ENCODE results near the gene XRRA1.

XRRA1 gene

DNA sequence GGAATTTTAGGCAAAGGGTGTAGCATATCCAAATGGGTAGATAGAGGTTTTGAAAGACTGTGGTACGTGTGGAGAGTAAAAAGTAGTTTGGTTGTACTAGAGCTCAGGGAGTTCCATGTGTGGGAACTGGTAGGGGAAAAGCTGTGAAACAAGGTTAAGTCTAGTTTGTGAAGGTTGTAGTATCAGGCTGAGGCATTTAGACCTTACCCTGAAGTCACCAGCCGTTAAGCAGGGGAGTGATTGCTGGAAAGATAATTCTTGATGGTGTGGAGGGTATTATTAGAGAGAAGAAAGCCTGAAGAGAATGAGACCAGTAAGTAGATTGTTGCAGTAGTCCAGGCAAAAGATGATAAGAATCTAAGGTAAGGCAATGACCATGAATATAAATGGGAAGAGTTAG is 132.2 kb downstream of the XRRA1 start:
- DNase-seq (ENCODE audit: low read depth, low spot score), result no peak
- TF ChIP-seq, protein P1, sequence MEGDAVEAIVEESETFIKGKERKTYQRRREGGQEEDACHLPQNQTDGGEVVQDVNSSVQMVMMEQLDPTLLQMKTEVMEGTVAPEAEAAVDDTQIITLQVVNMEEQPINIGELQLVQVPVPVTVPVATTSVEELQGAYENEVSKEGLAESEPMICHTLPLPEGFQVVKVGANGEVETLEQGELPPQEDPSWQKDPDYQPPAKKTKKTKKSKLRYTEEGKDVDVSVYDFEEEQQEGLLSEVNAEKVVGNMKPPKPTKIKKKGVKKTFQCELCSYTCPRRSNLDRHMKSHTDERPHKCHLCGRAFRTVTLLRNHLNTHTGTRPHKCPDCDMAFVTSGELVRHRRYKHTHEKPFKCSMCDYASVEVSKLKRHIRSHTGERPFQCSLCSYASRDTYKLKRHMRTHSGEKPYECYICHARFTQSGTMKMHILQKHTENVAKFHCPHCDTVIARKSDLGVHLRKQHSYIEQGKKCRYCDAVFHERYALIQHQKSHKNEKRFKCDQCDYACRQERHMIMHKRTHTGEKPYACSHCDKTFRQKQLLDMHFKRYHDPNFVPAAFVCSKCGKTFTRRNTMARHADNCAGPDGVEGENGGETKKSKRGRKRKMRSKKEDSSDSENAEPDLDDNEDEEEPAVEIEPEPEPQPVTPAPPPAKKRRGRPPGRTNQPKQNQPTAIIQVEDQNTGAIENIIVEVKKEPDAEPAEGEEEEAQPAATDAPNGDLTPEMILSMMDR (IDR thresholded peaks at IDR 0.05; ENCODE audit: low read depth, low read length), result no peak
- H3K4me3 ChIP-seq (ENCODE audit: low read depth, low read length), result no peak overlapping the region
- in situ Hi-C loops (cut with HindIII; ENCODE audit: low sequenced_read_pairs), result no loop called here

DNA sequence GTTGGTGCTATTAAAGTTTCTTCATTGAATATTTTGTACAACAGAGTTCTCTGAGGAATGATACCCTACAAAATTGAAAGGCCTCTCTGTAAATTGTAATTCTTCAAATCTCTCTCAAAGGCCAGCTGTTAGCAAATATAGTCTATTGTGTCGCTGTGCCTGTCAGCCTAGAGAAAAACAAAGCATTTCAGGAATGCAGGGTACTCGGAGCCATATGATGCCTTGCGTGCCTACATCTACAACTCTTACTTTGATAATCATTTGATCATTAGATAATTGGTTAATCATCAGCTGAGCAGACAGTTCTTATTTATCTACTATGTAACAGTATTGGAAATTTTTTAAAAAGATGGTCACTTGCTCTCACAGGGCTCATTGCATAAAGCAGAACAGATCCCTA is 132.9 kb downstream of the XRRA1 start:
- DNase-seq (ENCODE audit: low read depth, low spot score), result no peak
- in situ Hi-C loops (cut with HindIII; ENCODE audit: low sequenced_read_pairs), result no loop called here
- TF ChIP-seq, protein P1 (IDR thresholded peaks at IDR 0.05; ENCODE audit: low read depth, low read length), result no peak
- H3K4me3 ChIP-seq (ENCODE audit: low read depth, low read length), result no peak overlapping the region

DNA sequence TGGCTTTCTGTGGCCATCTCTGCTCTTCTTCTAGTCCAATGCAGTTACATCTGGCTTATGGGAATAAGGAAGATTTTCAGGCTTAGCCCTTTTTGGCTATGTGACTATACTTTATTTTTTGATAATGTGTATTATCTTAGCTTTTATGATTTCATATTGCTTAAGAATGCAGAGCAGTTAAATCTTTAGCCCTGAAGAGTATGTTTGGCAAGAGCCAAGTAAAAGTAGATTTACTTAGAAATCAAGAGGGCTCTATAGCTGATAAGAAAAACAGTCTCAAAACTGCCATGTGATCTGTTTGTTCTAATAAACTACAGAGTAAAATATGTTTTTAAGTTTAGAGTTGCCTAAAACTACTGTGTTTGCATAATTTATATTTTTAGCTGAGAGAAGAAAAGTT is 139.1 kb downstream of the XRRA1 start:
- no peak overlapping the region for H3K4me3 ChIP-seq (ENCODE audit: low read depth, low read length)
- in situ Hi-C loops (cut with HindIII; ENCODE audit: low sequenced_read_pairs), result no loop called here
- TF ChIP-seq, protein P1 (IDR thresholded peaks at IDR 0.05; ENCODE audit: low read depth, low read length), result no peak
- DNase-seq (ENCODE audit: low read depth, low spot score), result no peak

DNA sequence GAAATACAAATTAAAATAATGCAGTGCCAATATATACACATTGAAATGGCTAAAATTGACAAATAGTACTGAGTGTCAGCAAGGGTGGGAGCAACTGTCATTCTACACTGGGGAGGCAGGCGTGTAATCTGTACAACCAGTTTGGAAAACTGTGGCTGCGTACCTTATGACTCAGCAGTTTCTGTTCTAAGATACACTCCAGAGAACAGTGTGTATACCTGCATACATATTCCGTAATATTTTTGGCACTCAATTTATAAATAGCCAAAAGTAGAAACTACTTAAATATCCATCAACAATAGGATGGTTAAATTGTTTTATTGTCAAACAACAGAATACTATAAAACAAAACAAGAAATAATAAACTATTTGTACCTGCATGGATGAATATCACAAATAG is 142.6 kb downstream of the XRRA1 start:
- in situ Hi-C loops (cut with HindIII; ENCODE audit: low sequenced_read_pairs), result no loop called here
- TF ChIP-seq, protein P1 (IDR thresholded peaks at IDR 0.05; ENCODE audit: low read depth, low read length), result no peak
- DNase-seq (ENCODE audit: low read depth, low spot score), result no peak
- no peak overlapping the region for H3K4me3 ChIP-seq (ENCODE audit: low read depth, low read length)

DNA sequence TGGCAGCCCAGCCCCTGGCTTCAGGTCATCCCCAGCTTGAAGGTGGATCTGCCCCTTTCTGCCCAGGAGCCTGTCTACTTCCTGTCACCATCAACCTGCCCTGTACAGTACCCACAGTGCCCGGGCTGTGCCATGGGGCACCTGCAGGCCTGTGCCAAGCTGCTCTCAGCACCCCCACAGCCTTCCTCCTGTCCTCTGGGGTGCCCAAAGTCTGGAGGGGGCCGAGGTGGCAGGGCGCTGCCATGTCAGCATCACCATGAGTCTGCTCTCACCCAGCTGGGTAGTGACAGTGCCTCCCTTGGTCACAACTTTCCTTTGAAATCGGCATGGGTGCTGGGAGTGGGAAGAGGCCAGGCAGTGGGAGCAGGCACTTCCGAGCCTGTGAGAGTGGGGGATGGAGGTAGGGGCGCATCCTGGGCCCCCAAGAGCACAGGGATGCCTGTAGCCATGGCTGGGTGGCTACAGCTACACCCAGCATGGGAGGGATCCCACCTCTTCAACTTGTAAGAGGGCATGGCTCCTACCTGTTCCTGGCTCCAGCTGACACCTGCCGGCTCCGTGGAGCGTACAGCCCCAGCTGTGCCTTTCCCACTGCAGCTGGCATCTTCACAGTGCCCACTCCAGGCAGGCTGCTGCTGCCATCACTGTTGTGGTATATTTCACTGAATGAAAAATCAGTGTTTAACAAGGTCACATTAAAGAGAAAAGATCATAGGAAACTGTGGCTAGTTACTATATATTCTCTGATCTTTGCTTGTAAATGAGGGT is 157.4 kb downstream of the XRRA1 start:
- no peak overlapping the region for H3K4me3 ChIP-seq (ENCODE audit: low read depth, low read length)
- DNase-seq (ENCODE audit: low read depth, low spot score), result no peak
- TF ChIP-seq, protein P1 (IDR thresholded peaks at IDR 0.05; ENCODE audit: low read depth, low read length), result no peak
- in situ Hi-C loops (cut with HindIII; ENCODE audit: low sequenced_read_pairs), result no loop called here
